ENCODE results near the gene MEIS1.

DNA sequence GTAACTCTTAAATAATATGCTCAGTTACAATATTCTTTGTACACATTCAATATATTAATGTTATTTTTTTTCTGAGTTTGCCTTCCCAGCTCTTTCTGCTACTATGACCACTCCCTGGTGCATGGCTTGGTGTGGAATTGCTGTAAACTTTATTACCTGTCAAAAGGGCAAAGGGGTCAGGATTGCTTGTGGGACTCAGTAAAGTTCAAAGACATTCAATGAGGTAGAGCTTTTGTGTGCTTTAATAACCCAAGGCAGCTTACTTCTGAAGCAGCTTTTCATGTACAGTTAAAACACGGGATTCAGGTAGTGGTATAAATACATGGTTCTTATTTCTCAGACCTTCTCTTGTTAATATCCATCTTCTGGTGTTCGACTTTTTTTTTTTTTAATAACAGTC is 132.8 kb downstream of the MEIS1 start:
- TF ChIP-seq, protein P1, sequence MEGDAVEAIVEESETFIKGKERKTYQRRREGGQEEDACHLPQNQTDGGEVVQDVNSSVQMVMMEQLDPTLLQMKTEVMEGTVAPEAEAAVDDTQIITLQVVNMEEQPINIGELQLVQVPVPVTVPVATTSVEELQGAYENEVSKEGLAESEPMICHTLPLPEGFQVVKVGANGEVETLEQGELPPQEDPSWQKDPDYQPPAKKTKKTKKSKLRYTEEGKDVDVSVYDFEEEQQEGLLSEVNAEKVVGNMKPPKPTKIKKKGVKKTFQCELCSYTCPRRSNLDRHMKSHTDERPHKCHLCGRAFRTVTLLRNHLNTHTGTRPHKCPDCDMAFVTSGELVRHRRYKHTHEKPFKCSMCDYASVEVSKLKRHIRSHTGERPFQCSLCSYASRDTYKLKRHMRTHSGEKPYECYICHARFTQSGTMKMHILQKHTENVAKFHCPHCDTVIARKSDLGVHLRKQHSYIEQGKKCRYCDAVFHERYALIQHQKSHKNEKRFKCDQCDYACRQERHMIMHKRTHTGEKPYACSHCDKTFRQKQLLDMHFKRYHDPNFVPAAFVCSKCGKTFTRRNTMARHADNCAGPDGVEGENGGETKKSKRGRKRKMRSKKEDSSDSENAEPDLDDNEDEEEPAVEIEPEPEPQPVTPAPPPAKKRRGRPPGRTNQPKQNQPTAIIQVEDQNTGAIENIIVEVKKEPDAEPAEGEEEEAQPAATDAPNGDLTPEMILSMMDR (IDR thresholded peaks at IDR 0.05), result no peak
- TF ChIP-seq POLR2A (IDR thresholded peaks at IDR 0.05) (no peak), EP300 (IDR thresholded peaks at IDR 0.05) (no peak)

All from stomach (tissue), 4 donors.